Esophagus squamous epithelium (tissue), 5 donors: Measurements from ENCODE around the gene PIGR. TPM values are rescaled to one million over a fixed set of nuclear protein-coding genes. Genes with fewer than 3 reads are reported as not detected.

Experiments used
- DNase-seq: peaks from one replicate; lab custom pipeline; 2025; lab: John Stamatoyannopoulos, UW
- H3K27ac ChIP-seq, 4 donors: fragments of 200-600 bp; sonication (generic); one replicate each; pipeline ENCODE4 v1.5.1; 2016 to 2019; ENCODE audit warnings: mild to moderate bottlenecking in 1 of 4
- H3K27me3 ChIP-seq, 4 donors: fragments of 200-600 bp; sonication (generic); 1 replicate in 3 of 4; 2 replicates in 1 of 4; pipeline versions ENCODE4 v1.5.1 to v1.6.0; 2017 to 2021; ENCODE audit warnings: antibody characterized with exemption in 1 of 4
- H3K36me3 ChIP-seq, 3 donors: fragments of 200-600 bp; sonication (generic); one replicate each; pipeline ENCODE4 v1.5.1; 2016 to 2019
- H3K4me1 ChIP-seq, 3 donors: fragments of 200-600 bp; sonication (generic); one replicate each; pipeline ENCODE4 v1.5.1; 2017 to 2019
- H3K4me3 ChIP-seq, 4 donors: fragments of 200-600 bp; sonication (generic); 1 replicate in 3 of 4; 2 replicates in 1 of 4; pipeline ENCODE4 v1.5.1; 2016 to 2019; ENCODE audit warnings: mild to moderate bottlenecking in 2 of 4, moderate library complexity in 1 of 4
- H3K9me3 ChIP-seq, 3 donors: fragments of 200-600 bp; sonication (generic); one replicate each; pipeline ENCODE4 v1.5.1; 2016 to 2019
- POLR2A ChIP-seq, 4 donors: fragments of 450-650 bp; IDR thresholded peaks; one replicate each; pipeline ENCODE4 v1.6.1; 2017; ENCODE audit warnings: antibody characterized with exemption in 4 of 4, mild to moderate bottlenecking in 4 of 4, moderate library complexity in 3 of 4
- WGBS, 2 donors: methylation state at CpG; one replicate each; pipeline ENCODE4 v1.1.5; 2018; 5-methylcytosine and 5-hydroxymethylcytosine counted together
- intact Hi-C: fragments of 100-400 bp; cut with DNase I; formaldehyde crosslinking; loops from one replicate; pipeline ENCODE4 v1.15.0; 2022
- total RNA-seq, 4 donors: library from RNA; depleted of rRNA; stranded (reverse); fragments of >200 nt; gene quantifications; one replicate each; pipeline ENCODE4 v1.1.0, GENCODE V29; 2016
- TF ChIP-seq, protein P1 (sequence below), 6 experiments: fragments of 450-650 bp in 4 of 6; fragments of 200-600 bp in 2 of 6; sonication (generic) in 2 of 6; IDR thresholded peaks; one replicate each; pipeline ENCODE4 v1.5.1; 2016 to 2019; ENCODE audit warnings: antibody characterized with exemption in 6 of 6, mild to moderate bottlenecking in 4 of 6, moderate library complexity in 4 of 6
- donor health status: DM: yes; HTN: yes; CAD: no.

Gene PIGR
- total RNA-seq, 4 donors from 2014 or later, result 0.99 to 144 (median 1.1) TPM; not detected in 1

DNA sequence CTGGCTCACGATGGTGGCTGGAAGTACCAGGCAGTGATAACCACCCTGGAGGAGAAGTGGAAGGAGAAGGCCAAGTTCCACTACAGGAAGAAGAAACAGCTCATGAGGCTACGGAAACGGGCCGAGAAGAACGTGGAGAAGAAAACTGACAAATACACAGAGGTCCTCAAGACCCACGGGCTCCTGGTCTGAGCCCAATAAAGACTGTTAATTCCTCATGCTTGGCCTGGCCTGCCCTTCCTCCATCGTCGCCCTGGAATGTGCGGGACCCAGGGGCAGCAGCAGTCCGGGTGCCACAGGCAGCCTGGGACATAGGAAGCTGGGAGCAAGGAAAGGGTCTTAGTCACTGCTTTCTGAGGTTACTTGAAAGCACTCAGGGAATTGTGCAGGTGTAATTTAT lies 38.2 kb downstream of the PIGR start:
- 93 to 96% methylated on average over 9 to 10 of the region's 10 CpGs for WGBS, 2 donors
- no peak overlapping the region for H3K27ac ChIP-seq
- H3K27me3 ChIP-seq, result peaks cover 0 to 26% (median 0%) of the 10 kb centered on the region in 4 donors
- TF ChIP-seq, protein P1, sequence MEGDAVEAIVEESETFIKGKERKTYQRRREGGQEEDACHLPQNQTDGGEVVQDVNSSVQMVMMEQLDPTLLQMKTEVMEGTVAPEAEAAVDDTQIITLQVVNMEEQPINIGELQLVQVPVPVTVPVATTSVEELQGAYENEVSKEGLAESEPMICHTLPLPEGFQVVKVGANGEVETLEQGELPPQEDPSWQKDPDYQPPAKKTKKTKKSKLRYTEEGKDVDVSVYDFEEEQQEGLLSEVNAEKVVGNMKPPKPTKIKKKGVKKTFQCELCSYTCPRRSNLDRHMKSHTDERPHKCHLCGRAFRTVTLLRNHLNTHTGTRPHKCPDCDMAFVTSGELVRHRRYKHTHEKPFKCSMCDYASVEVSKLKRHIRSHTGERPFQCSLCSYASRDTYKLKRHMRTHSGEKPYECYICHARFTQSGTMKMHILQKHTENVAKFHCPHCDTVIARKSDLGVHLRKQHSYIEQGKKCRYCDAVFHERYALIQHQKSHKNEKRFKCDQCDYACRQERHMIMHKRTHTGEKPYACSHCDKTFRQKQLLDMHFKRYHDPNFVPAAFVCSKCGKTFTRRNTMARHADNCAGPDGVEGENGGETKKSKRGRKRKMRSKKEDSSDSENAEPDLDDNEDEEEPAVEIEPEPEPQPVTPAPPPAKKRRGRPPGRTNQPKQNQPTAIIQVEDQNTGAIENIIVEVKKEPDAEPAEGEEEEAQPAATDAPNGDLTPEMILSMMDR (IDR thresholded peaks at IDR 0.05), result no peak
- TF ChIP-seq POLR2A (IDR thresholded peaks at IDR 0.05), result no peak
- no peak for DNase-seq
- intact Hi-C loops, result no loop called here
- H3K9me3 ChIP-seq, result no peaks in the 10 kb centered on the region
- no peak overlapping the region for H3K4me3 ChIP-seq
- no peaks in the 10 kb centered on the region for H3K36me3 ChIP-seq
- peaks cover 11 to 36% (median 12%) of the 10 kb centered on the region in 3 donors for H3K4me1 ChIP-seq

DNA sequence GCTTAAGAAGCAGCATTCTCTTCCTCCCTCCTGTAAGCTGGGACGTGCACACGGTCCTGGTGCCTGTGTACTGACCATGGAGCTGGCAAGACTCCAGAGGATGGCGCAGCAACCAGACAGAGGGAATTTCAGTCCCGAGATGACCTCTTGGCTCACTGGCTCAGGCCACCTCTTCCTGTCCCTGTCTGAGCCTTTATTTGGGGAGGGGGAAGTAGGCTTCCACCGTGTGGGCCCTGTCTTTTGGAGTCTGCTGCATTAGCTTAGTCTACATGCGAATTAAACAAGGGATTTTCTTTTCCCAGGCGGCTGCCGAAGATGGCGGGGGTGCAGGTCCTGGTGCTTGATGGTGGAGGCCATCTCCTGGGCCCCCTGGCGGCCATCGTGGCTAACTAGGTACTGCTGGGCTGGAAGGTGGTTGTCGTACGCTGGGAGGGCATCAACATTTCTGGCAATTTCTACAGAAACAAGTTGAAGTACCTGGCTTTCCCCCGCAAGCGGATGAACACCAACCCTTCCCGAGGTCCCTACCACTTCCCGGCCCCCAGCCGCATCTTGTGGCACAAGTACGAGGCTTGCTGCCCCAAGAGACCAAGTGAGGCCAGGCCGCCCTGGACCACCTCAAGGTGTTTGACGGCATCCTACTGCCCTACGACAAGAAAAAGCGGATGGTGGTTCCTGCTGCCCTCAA lies 38.8 kb downstream of the PIGR start:
- Histone ChIP-seq H3K4me1 (peaks cover 11 to 35% (median 12%) of the 10 kb centered on the region in 3 donors), H3K27ac (no peak overlapping the region), H3K9me3 (no peaks in the 10 kb centered on the region), H3K36me3 (no peaks in the 10 kb centered on the region), H3K27me3 (peaks cover 0 to 21% (median 0%) of the 10 kb centered on the region in 4 donors), H3K4me3 (no peak overlapping the region)
- DNase-seq, result no peak
- 65 to 92% methylated on average over 4 to 14 of the region's 23 CpGs for WGBS, 2 donors
- intact Hi-C loops, result no loop called here
- TF ChIP-seq POLR2A (IDR thresholded peaks at IDR 0.05), result no peak
- TF ChIP-seq, protein P1 (IDR thresholded peaks at IDR 0.05), result peak in 1 of 6 experiments; percentile 14

DNA sequence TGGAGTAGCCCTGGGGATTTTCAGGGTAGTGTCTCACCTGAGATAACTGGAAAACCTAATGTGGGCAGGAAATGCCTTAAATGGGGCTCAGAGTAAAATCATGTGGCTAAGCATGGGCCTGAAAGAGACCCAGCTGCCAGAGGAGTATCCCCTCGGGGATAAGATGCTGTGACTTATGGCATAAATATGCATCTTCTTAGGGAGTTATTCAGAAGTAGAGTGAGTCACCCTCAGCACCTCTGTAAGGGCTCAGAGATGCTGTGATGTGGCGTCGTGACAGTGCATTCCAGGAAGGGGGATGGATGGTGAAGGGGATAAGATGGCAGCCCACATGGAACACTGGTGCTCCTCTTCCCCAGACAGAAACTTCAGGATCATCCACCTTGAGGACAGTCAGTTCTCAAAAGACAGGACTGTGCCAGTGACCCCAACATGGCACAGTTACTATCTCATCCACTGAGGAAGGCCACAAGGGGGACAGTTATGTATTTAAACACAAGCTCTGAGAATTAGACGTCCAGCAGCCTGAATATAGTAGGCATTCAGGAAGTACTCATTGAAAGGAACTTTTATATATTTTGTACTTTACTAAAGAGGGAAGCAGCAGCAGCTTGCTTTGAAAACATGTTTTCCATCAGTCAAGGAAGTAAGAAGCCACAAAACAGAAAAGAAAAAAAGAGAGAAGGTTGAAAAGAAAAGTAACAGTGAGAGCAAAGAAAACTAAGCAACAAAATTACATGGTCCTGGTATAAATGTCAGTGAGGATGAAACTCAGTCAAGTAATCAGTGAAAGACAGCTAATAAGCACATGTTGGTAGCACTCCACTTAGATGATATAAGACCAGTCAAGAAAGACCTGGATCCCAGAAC lies 40.7 kb downstream of the PIGR start:
- Histone ChIP-seq H3K9me3 (no peaks in the 10 kb centered on the region), H3K27me3 (peaks cover 0 to 23% (median 0%) of the 10 kb centered on the region in 4 donors), H3K27ac (no peak overlapping the region), H3K4me3 (no peak overlapping the region), H3K36me3 (no peaks in the 10 kb centered on the region), H3K4me1 (peaks cover 11 to 20% (median 12%) of the 10 kb centered on the region in 3 donors)
- intact Hi-C loops, result no loop called here
- 34 to 48% methylated on average over 4 of the region's 4 CpGs for WGBS, 2 donors
- DNase-seq, result no peak
- TF ChIP-seq, protein P1 (IDR thresholded peaks at IDR 0.05), result peak in 1 of 6 experiments; percentile 8
- no peak for TF ChIP-seq POLR2A (IDR thresholded peaks at IDR 0.05)

DNA sequence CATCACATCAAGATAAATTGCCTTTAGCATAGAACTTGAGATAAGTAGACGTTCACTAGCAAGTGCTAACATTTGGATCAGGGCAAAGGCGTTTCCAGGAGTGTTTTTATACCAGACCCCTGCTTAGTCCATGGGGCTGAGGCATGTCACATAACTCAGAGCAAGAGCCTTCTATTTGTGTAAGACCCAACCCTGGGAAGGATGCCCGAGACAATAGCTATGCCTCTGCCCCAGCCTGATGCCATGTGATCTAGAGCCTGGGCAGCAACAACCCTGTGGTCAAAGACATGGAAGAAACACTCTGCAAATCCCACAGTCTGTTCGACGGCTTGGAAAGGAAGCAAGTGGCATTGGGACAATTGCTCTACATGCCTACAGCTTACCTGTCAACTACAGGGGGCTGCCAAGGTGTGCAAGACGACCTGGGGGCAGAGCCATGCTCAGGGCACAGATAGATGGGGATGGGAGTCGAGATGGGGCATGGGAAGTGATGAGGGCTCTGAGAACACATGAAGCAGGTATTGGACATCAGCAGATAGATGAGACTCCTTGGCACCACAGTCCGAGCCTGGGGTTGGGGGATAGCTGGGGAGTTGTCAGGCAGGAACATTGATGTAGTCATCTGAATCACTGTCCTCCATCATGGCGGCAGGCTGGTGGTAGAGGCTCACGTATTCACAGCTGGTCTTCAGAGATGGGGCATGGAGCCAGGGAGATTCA lies 41.7 kb downstream of the PIGR start:
- H3K27me3 ChIP-seq, result peaks cover 0 to 25% (median 0%) of the 10 kb centered on the region in 4 donors
- peaks cover 4 to 12% (median 6%) of the 10 kb centered on the region in 3 donors for H3K4me1 ChIP-seq
- WGBS, 2 donors, result 92 to 95% methylated on average over 6 to 9 of the region's 10 CpGs
- intact Hi-C loops, result no loop called here
- no peak for DNase-seq
- no peak for TF ChIP-seq POLR2A (IDR thresholded peaks at IDR 0.05)
- TF ChIP-seq, protein P1 (IDR thresholded peaks at IDR 0.05), result no peak
- H3K36me3 ChIP-seq, result no peaks in the 10 kb centered on the region
- no peak overlapping the region for H3K27ac ChIP-seq
- H3K4me3 ChIP-seq, result no peak overlapping the region
- H3K9me3 ChIP-seq, result no peaks in the 10 kb centered on the region
